Upper lobe of left lung (tissue), 6 donors: ENCODE measurements around the gene TSHZ2. TPM values are rescaled to one million over a fixed set of nuclear protein-coding genes. Genes with fewer than 3 reads are reported as not detected.

Experiments
- ATAC-seq, 2 donors: fragments of 200-7000 bp; cut with Tn5 transposase; one replicate each; pipeline ENCODE4 v1.9.1; 2022; ENCODE audit warnings: mild to moderate bottlenecking in 2 of 2, moderate library complexity in 2 of 2; ENCODE audit not compliant: low FRiP score in 2 of 2
- DNase-seq, 2 donors: peaks; one replicate each; pipeline ENCODE4 v3.0.0-alpha.2; 2019 to 2020
- H3K27ac ChIP-seq, 4 donors: fragments of 200-600 bp; sonication (generic); one replicate each; pipeline ENCODE4 v1.5.1; 2016 to 2019
- H3K27me3 ChIP-seq, 4 donors: fragments of 200-600 bp; sonication (generic); one replicate each; pipeline ENCODE4 v1.5.1; 2017 to 2019
- H3K36me3 ChIP-seq, 4 donors: fragments of 200-600 bp; sonication (generic); one replicate each; pipeline ENCODE4 v1.5.1; 2016 to 2019
- H3K4me1 ChIP-seq, 4 donors: fragments of 200-600 bp; sonication (generic); one replicate each; pipeline ENCODE4 v1.5.1; 2018 to 2019
- H3K4me3 ChIP-seq, 4 donors: fragments of 200-600 bp; sonication (generic); one replicate each; pipeline ENCODE4 v1.5.1; 2017 to 2019; ENCODE audit warnings: mild to moderate bottlenecking in 2 of 4, moderate library complexity in 1 of 4
- H3K9me3 ChIP-seq, 4 donors: fragments of 200-600 bp; sonication (generic); one replicate each; pipeline ENCODE4 v1.5.1; 2018 to 2019
- CTCF ChIP-seq, 6 experiments: fragments of 450-650 bp in 4 of 6; fragments of 200-600 bp in 2 of 6; sonication (generic) in 2 of 6; IDR thresholded peaks; one replicate each; pipeline ENCODE4 v1.5.1; 2016 to 2019; ENCODE audit warnings: antibody characterized with exemption in 6 of 6
- EP300 ChIP-seq, 4 donors: sonication (generic); formaldehyde crosslinking; IDR thresholded peaks; one replicate each; pipeline ENCODE4 v1.5.1; 2017; ENCODE audit warnings: antibody characterized with exemption in 4 of 4, control low read depth in 2 of 4
- POLR2A ChIP-seq, 4 donors: fragments of 450-650 bp; IDR thresholded peaks; one replicate each; pipeline ENCODE4 v1.5.1; 2016 to 2017; ENCODE audit warnings: antibody characterized with exemption in 4 of 4, mild to moderate bottlenecking in 2 of 4
- POLR2AphosphoS5 ChIP-seq, 2 donors: sonication (generic); formaldehyde crosslinking; IDR thresholded peaks; one replicate each; pipeline ENCODE4 v1.5.1; 2017; ENCODE audit warnings: antibody characterized with exemption in 2 of 2
- WGBS, 2 donors: methylation state at CpG; one replicate each; pipeline ENCODE4 v1.1.5; 2017 to 2018; 5-methylcytosine and 5-hydroxymethylcytosine counted together
- total RNA-seq, 6 donors: library from RNA; depleted of rRNA in 4 of 6; stranded (reverse); fragments of >200 nt in 4 of 6; gene quantifications; one replicate each; pipeline versions ENCODE4 v1.1.0 to v1.2.1, GENCODE V29; 2016 to 2021
- donor health status: DM: no; HTN: no; CAD: no; lungs with moderate emphysema.
- donor health status: DM: no; HTN: yes; CAD: no; lungs with severe emphysema.

TSHZ2 gene
- total RNA-seq, 6 donors from 2014 or later: 1.8 to 10.0 (median 3.2) TPM

GRCh38 chr20:53283597-53283996 is 311.4 kb downstream of the TSHZ2 start:
- Histone ChIP-seq H3K36me3 (no peaks in the 10 kb centered on the region), H3K9me3 (no peaks in the 10 kb centered on the region), H3K27ac (no peak overlapping the region), H3K4me3 (no peak overlapping the region), H3K4me1 (no peaks in the 10 kb centered on the region), H3K27me3 (no peaks in the 10 kb centered on the region)
- no peak for DNase-seq
- WGBS, 2 donors: 67 to 74% methylated on average over 3 of the region's 3 CpGs
- TF ChIP-seq POLR2AphosphoS5 (IDR thresholded peaks at IDR 0.05) (no peak), CTCF (IDR thresholded peaks at IDR 0.05) (no peak), POLR2A (IDR thresholded peaks at IDR 0.05) (no peak)
- ATAC-seq: no peak

DNA sequence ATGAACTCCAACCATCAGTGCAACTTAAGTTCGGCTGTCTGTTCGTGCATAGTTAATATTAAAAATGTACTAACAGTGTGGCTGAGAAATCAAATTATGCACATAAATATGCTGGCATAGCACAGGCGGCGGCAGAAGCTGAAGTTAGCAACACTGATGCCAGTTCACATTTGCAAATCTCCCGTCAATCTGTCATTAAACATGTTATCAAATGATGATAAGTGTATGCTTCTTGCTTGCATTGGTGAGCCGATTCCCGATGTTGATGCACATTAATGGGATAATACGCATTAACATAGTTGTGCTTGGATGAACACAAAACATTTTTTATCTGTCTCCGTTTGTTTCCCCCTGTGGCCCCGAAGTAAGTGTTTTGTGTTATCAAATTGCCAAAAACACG is 312.1 kb downstream of the TSHZ2 start:
- H3K4me3 ChIP-seq: no peak overlapping the region
- DNase-seq: no peak
- no peaks in the 10 kb centered on the region for H3K4me1 ChIP-seq
- H3K27me3 ChIP-seq: no peaks in the 10 kb centered on the region
- H3K36me3 ChIP-seq: no peaks in the 10 kb centered on the region
- H3K9me3 ChIP-seq: no peaks in the 10 kb centered on the region
- no peak overlapping the region for H3K27ac ChIP-seq
- WGBS, 2 donors: 92 to 94% methylated on average over 11 of the region's 11 CpGs
- ATAC-seq: no peak
- no peak for TF ChIP-seq CTCF (IDR thresholded peaks at IDR 0.05)
- TF ChIP-seq POLR2AphosphoS5 (IDR thresholded peaks at IDR 0.05): no peak
- no peak for TF ChIP-seq POLR2A (IDR thresholded peaks at IDR 0.05)
- TF ChIP-seq EP300 (IDR thresholded peaks at IDR 0.05): no peak

DNA sequence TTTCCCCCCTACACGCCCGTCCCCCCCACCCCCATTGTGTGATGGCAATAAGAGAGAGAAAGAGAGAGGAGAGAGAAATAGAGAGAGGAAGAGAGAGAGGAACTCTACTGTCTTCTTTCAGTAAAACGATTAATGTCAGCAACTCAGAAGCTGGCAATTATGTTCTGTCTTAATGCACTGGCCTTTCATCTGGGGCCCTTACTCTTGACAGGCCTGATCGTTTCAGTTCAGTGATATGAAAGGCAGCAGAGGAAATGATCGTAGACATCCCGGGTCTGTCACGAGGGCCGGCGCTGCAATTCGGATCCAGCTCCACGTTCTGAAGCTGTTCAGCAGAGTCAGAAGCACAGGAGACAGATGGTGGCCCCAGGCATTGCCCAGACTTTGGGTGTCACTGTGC is 312.5 kb downstream of the TSHZ2 start:
- DNase-seq: no peak
- Histone ChIP-seq H3K27me3 (no peaks in the 10 kb centered on the region), H3K36me3 (no peaks in the 10 kb centered on the region), H3K4me1 (no peaks in the 10 kb centered on the region), H3K4me3 (no peak overlapping the region), H3K9me3 (no peaks in the 10 kb centered on the region), H3K27ac (no peak overlapping the region)
- no peak for ATAC-seq
- TF ChIP-seq POLR2A (IDR thresholded peaks at IDR 0.05) (no peak), POLR2AphosphoS5 (IDR thresholded peaks at IDR 0.05) (no peak), CTCF (IDR thresholded peaks at IDR 0.05) (no peak), EP300 (IDR thresholded peaks at IDR 0.05) (no peak)
- 73 to 79% methylated on average over 11 of the region's 11 CpGs for WGBS, 2 donors

DNA sequence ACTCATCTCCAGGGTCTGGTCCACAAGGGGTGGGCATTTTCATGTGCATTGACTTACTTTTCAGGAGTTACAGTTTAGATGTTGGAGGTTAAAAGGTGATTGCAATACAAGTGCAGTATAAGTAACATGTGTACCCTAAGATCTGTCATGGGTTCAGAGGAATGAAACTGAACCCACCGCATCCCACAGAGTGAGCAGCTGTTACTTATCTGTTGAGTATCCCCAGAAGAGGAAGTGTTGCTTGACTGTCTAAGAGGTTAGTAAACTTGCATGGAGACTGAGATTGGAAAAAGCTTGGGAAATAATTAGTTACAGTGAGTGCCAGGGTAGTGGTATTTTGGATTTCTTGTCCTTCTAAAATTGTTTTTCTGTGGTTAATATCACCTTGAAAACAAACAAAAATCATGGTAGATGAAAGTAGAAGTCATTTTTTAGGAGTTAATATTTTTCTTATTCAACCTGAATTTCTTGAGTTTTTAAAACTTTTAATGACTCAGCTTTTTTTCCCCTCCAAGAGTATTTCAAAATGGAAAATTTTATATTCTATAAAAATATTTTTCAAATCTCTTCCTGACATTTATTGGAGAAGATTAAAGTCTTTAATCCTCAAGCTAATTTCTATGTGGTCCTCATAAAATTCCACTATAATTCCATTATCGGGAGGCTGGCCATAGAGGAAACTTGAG is 315.3 kb downstream of the TSHZ2 start:
- Histone ChIP-seq H3K27me3 (no peaks in the 10 kb centered on the region), H3K27ac (no peak overlapping the region), H3K9me3 (no peaks in the 10 kb centered on the region), H3K4me3 (no peak overlapping the region), H3K36me3 (no peaks in the 10 kb centered on the region), H3K4me1 (no peaks in the 10 kb centered on the region)
- no peak for ATAC-seq
- DNase-seq: no peak
- no peak for TF ChIP-seq EP300 (IDR thresholded peaks at IDR 0.05)
- TF ChIP-seq POLR2AphosphoS5 (IDR thresholded peaks at IDR 0.05): no peak
- no peak for TF ChIP-seq POLR2A (IDR thresholded peaks at IDR 0.05)
- no peak for TF ChIP-seq CTCF (IDR thresholded peaks at IDR 0.05)
- WGBS, 2 donors: 84 to 88% methylated on average over 2 of the region's 2 CpGs

DNA sequence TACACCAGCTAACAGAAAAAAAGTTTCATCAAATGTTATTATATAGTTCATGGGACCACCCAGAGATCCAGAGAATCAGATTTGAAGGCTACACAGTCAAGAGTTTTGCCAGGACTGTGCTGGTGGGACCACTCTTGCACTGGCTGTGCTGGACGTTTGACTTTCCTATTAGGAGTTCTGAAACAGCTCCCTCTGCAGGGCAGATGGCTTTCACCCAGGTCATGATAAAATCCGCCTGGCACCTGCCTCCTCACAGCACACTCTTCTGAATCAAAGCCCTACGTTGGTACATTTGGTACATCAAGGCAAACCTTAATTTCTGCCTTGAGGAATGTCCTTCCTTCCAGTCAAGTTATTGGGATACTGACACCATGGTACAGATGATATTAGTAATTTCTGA is 319.4 kb downstream of the TSHZ2 start:
- WGBS, 2 donors: 62 to 71% methylated on average over 2 to 3 of the region's 3 CpGs
- DNase-seq (no peak), ATAC-seq (no peak)
- H3K36me3 ChIP-seq: no peaks in the 10 kb centered on the region
- H3K4me3 ChIP-seq: no peak overlapping the region
- no peak overlapping the region for H3K27ac ChIP-seq
- no peaks in the 10 kb centered on the region for H3K27me3 ChIP-seq
- TF ChIP-seq POLR2A (IDR thresholded peaks at IDR 0.05): no peak
- TF ChIP-seq CTCF (IDR thresholded peaks at IDR 0.05): no peak
- TF ChIP-seq POLR2AphosphoS5 (IDR thresholded peaks at IDR 0.05): no peak
- TF ChIP-seq EP300 (IDR thresholded peaks at IDR 0.05): no peak
- H3K4me1 ChIP-seq: no peaks in the 10 kb centered on the region
- H3K9me3 ChIP-seq: no peaks in the 10 kb centered on the region
